Measurements from ENCODE around the gene ADAM15. TPM values are rescaled to one million over a fixed set of nuclear protein-coding genes. Genes with fewer than 3 reads are reported as not detected.

ADAM15 gene
- total and polyA plus RNA-seq, 2 of the 8 experiments (the other 6 are each of a cell fraction or from before 2014, with no cell fraction given): 32.9 to 37.6 TPM

GRCh38 chr1:155086128-155086741, 35.1 kb downstream of the ADAM15 start:
- no peak overlapping the region for H4K5ac ChIP-seq (ENCODE audit: insufficient read length, low read depth, low read length)
- H2AFZ ChIP-seq (ENCODE audit: low read length): no peak overlapping the region
- H3K9me3 ChIP-seq (ENCODE audit: insufficient read depth in 2 of 2, low read depth in 1 of 2, low read length in 1 of 2): no peaks in the 10 kb centered on the region
- H3K4me2 ChIP-seq (ENCODE audit: insufficient read depth in 1 of 2, low read depth in 2 of 2, low read length in 2 of 2): peak overlapping the region; percentile 95 to 96
- peak in 1 of 2 experiments; percentile 98 for DNase-seq (ENCODE audit: low read depth in 1 of 2, low spot score in 2 of 2)
- peak overlapping the region in 3 of 4 experiments; percentile 74 to 81 (median 80); a peak in 4 of 8 replicates for H3K4me3 ChIP-seq (ENCODE audit: extremely low read depth in 1 of 4, insufficient read depth in 2 of 4, low read depth in 3 of 4, low read length in 4 of 4)
- H3K27ac ChIP-seq (ENCODE audit: low read depth, low read length): no peak overlapping the region
- no peak overlapping the region for H3K56ac ChIP-seq (replicated peaks; ENCODE audit: insufficient read length, low read depth, low read length)
- no peak overlapping the region for H4K91ac ChIP-seq (replicated peaks; ENCODE audit: insufficient read length, low read length)
- WGBS, 2 experiments (ENCODE audit: extremely low coverage in 1 of 2, insufficient coverage in 1 of 2, insufficient read length in 1 of 2, insufficient replicate concordance in 2 of 2, low coverage in 1 of 2, low lambda C conversion rate in 2 of 2, missing lambda C conversion rate in 1 of 2): 25% methylated on average over 17 of the region's 24 CpGs; no CpG with 5 or more reads in 1 of the 2 experiments
- no peak for FAIRE-seq
- no peaks in the 10 kb centered on the region for H3K79me1 ChIP-seq (ENCODE audit: low read depth, low read length)
- peak overlapping the region; percentile 55; the same call in 1 of the 2 replicates for H2BK12ac ChIP-seq (ENCODE audit: low read depth, low read length)
- peaks cover 28 to 34% (median 31%) of the 10 kb centered on the region in 4 experiments for H3K27me3 ChIP-seq (replicated peaks in 1 of 4; ENCODE audit: control insufficient read depth in 3 of 4, extremely low read depth in 1 of 4, insufficient read depth in 3 of 4, low read length in 3 of 4)
- H3K4ac ChIP-seq (replicated peaks; ENCODE audit: insufficient read length, low read depth, low read length): no peak overlapping the region
- no peak overlapping the region for H3K23ac ChIP-seq (ENCODE audit: insufficient read length)
- no peak overlapping the region for H3K9ac ChIP-seq (replicated peaks in 1 of 4; ENCODE audit: extremely low read depth in 1 of 4, low read depth in 3 of 4, low read length in 3 of 4)
- H3K18ac ChIP-seq (ENCODE audit: extremely low read depth, low read length): peak overlapping the region; percentile 68; the same call in 1 of the 2 replicates
- no peak overlapping the region for H2AK5ac ChIP-seq (ENCODE audit: low read depth, low read length)
- H4K20me1 ChIP-seq (replicated peaks in 1 of 2; ENCODE audit: control insufficient read depth in 1 of 2, insufficient read depth in 2 of 2, low read length in 2 of 2): peaks cover 0 to 11% of the 10 kb centered on the region in 2 experiments
- ChIA-PET POLR2A (ENCODE audit: partially characterized antibody) (interaction anchor here (0.8 to 2.3 kb wide), 6 partner anchors 15 to 119 kb away, joined by 3 to 13 read pairs (median 6); partner anchors contain the start of genes EFNA4, KRTCAP2 and SLC50A1), CTCF (ENCODE audit: partially characterized antibody) (interaction anchor here (0.7 to 5.5 kb wide), 28 partner anchors 10 to 344 kb away, joined by 3 to 169 read pairs (median 6); partner anchors contain the start of genes ADAM15, EFNA1, EFNA4 and KRTCAP2)
- H3K14ac ChIP-seq (ENCODE audit: insufficient read length): no peak overlapping the region
- no peaks in the 10 kb centered on the region for H3K79me2 ChIP-seq (ENCODE audit: control insufficient read depth in 1 of 2, insufficient read depth in 2 of 2, low read length in 2 of 2)
- H2BK5ac ChIP-seq (ENCODE audit: low read depth, low read length): no peak overlapping the region; the same call in 1 of the 2 replicates
- no peak overlapping the region for H2BK20ac ChIP-seq (ENCODE audit: low read length)
- H3K4me1 ChIP-seq (replicated peaks in 1 of 4; ENCODE audit: control insufficient read depth in 3 of 4, insufficient read depth in 4 of 4, low read length in 3 of 4): peaks cover 0 to 45% (median 24%) of the 10 kb centered on the region in 4 experiments; a peak in 6 of 7 replicates
- peaks cover 5% of the 10 kb centered on the region; the same call in 1 of the 2 replicates for H3K23me2 ChIP-seq (ENCODE audit: low read depth, low read length)
- no peak overlapping the region; the same call in 1 of the 2 replicates for H2BK15ac ChIP-seq (ENCODE audit: low read length)
- 0 out of 2 replicates have a peak overlapping the region, but pooled peaks have one; percentile 75 for H4K8ac ChIP-seq (ENCODE audit: extremely low read depth, insufficient read depth, low read length)
- H3K36me3 ChIP-seq (ENCODE audit: control insufficient read depth in 2 of 4, insufficient read depth in 4 of 4, low read length in 3 of 4): no peaks in the 10 kb centered on the region
- no peak overlapping the region for H2BK120ac ChIP-seq (replicated peaks; ENCODE audit: low read depth, low read length)
- TF ChIP-seq CBX5 (IDR thresholded peaks at IDR 0.05; ENCODE audit: low read depth, low read length): no peak
- TF ChIP-seq GABPA (IDR thresholded peaks at IDR 0.05; ENCODE audit: borderline replicate concordance, insufficient read depth, low read length): peak; percentile 41; the same call in 1 of the 2 replicates
- peak; percentile 22; the same call in 1 of the 2 replicates for TF ChIP-seq YY1 (IDR thresholded peaks at IDR 0.05; ENCODE audit: low read depth, low read length)
- TF ChIP-seq RBBP5 (IDR thresholded peaks at IDR 0.05; ENCODE audit: borderline replicate concordance, low read depth, low read length): no peak
- TF ChIP-seq CTCF (IDR thresholded peaks at IDR 0.05; ENCODE audit: control extremely low read depth in 1 of 3, insufficient read depth in 1 of 3, low read depth in 1 of 3, low read length in 3 of 3): peak in 2 of 3 experiments; percentile 80 to 98; a peak in 3 of 4 replicates
- TF ChIP-seq RAD21 (IDR thresholded peaks at IDR 0.05 in 1 of 2, conservative IDR thresholded peaks at IDR 0.05 in 1 of 2; ENCODE audit: low read depth in 2 of 2, low read length in 2 of 2): peak in 1 of 2 experiments; percentile 31; a peak in 2 of 4 replicates

All from H1 (cell line).